Body of pancreas (tissue), 4 donors: Measurements from ENCODE around the gene ROR1. TPM values are rescaled to one million over a fixed set of nuclear protein-coding genes. Genes with fewer than 3 reads are reported as not detected.

Source experiments
- ATAC-seq: fragments of 150-250 bp; one replicate; pipeline ENCODE4 v1.9.1; 2016
- DNase-seq, 4 donors: peaks; one replicate each; pipeline ENCODE4 v3.0.0-alpha.2; 2019
- H3K27ac ChIP-seq, 4 donors: fragments of 200-600 bp; sonication (generic); 1 replicate in 3 of 4; 2 replicates in 1 of 4; pipeline versions ENCODE4 v1.5.1 to v1.6.1; 2016 to 2019; ENCODE audit warnings: mild to moderate bottlenecking in 1 of 4, mixed read lengths in 1 of 4, moderate library complexity in 1 of 4
- H3K27me3 ChIP-seq, 2 donors: fragments of 200-600 bp; sonication (generic); one replicate each; pipeline ENCODE4 v1.6.0; 2016; ENCODE audit warnings: mild to moderate bottlenecking in 1 of 2
- H3K36me3 ChIP-seq, 2 donors: fragments of 200-600 bp; sonication (generic); replicated peaks in 1 of 2; 2 replicates each; pipeline ENCODE4 v1.5.1; 2016; ENCODE audit warnings: low read depth in 2 of 2; ENCODE audit not compliant: insufficient read depth in 1 of 2
- H3K4me1 ChIP-seq: fragments of 200-600 bp; sonication (generic); one replicate; pipeline ENCODE4 v1.6.0; 2016
- H3K4me3 ChIP-seq, 2 donors: fragments of 200-600 bp; sonication (generic); 1 replicate in 1 of 2; 2 replicates in 1 of 2; pipeline ENCODE4 v1.5.1; 2016 to 2019
- H3K9me3 ChIP-seq, 3 donors: fragments of 200-600 bp; sonication (generic); 1 replicate in 2 of 3; 2 replicates in 1 of 3; pipeline ENCODE4 v1.5.1; 2016
- POLR2A ChIP-seq, 3 donors: fragments of 450-650 bp; IDR thresholded peaks; one replicate each; pipeline ENCODE4 v1.6.1; 2016; ENCODE audit warnings: antibody characterized with exemption in 3 of 3, mild to moderate bottlenecking in 2 of 3
- WGBS, 2 donors: methylation state at CpG; one replicate each; pipeline ENCODE4 v1.1.5; 2017; 5-methylcytosine and 5-hydroxymethylcytosine counted together
- intact Hi-C: fragments of 100-400 bp; cut with DNase I; formaldehyde crosslinking; loops from one replicate; pipeline ENCODE4 v1.15.1; 2023
- total RNA-seq, 2 donors: library from RNA; depleted of rRNA; stranded (reverse); fragments of >200 nt; gene quantifications; one replicate each; pipeline ENCODE4 v1.1.0, GENCODE V29; 2016
- TF ChIP-seq, protein P1 (sequence below), 7 experiments: fragments of 450-650 bp in 4 of 7; fragments of 200-600 bp in 3 of 7; sonication (generic) in 3 of 7; IDR thresholded peaks; one replicate each; pipeline ENCODE4 v1.5.1; 2016 to 2019; ENCODE audit warnings: antibody characterized with exemption in 7 of 7

The ROR1 gene
- total RNA-seq, 2 donors from 2014 or later = 26.7 to 56.0 TPM

DNA sequence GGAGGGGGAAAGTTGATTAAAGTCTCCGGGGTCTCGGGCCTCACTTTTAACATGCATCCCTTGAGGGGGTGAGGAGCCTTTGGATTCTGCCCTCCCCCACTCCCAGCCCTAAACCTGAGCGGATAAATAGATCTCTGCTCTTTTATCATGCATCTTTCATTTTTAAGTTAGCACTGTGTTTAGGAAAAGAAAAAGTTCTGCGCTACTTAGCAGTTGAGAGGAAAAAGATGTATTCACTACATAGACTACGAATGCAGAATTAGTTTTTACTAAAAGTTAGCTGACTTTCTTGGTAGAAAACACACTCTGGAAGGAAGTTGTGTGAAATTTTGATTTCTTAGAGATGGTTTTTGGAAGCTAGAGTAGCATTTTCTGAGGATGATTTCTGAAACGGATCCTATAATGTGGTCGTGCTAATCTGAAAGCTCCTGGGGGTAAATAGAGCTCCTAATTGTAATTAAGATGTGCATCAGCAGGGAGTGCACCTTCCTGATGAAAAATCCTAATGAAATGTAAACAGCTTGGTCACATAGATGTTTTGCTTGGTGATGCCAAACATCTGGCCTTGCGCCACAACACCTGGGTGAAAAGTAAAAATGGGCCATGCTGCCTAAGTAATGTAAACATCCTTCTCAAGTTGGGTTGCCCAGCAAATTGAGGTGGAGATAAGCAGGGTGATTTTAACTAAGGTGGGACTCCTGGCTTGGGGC is 1.8 kb downstream of the ROR1 start:
- WGBS, 2 donors = 25 to 26% methylated on average over 8 of the region's 8 CpGs

DNA sequence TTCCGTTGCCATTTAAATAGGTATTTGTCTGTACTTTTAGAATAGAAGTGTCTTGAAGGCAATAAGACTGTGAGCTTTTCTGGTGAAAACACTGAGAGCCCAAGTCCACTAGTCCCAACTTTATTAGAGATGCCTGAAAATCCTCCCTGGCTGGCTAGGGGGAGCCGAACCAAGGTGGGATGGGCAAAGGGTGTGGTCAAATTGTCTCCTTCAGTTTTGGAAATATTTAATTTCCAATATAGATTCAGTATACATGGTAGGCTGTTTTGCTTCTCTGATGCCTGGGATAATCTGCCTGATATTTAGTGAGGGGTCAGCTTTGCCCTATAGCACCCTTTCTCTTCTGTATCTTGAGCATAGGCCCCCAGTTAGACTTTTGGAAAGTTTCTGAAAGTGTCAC is 3.5 kb downstream of the ROR1 start:
- intact Hi-C loops = no loop called here
- Histone ChIP-seq H3K9me3 (no peaks in the 10 kb centered on the region), H3K27ac (no peak overlapping the region), H3K4me1 (peaks cover 42% of the 10 kb centered on the region), H3K36me3 (no peaks in the 10 kb centered on the region), H3K27me3 (no peaks in the 10 kb centered on the region), H3K4me3 (no peak overlapping the region)
- no peak for TF ChIP-seq POLR2A (IDR thresholded peaks at IDR 0.05)
- TF ChIP-seq, protein P1, sequence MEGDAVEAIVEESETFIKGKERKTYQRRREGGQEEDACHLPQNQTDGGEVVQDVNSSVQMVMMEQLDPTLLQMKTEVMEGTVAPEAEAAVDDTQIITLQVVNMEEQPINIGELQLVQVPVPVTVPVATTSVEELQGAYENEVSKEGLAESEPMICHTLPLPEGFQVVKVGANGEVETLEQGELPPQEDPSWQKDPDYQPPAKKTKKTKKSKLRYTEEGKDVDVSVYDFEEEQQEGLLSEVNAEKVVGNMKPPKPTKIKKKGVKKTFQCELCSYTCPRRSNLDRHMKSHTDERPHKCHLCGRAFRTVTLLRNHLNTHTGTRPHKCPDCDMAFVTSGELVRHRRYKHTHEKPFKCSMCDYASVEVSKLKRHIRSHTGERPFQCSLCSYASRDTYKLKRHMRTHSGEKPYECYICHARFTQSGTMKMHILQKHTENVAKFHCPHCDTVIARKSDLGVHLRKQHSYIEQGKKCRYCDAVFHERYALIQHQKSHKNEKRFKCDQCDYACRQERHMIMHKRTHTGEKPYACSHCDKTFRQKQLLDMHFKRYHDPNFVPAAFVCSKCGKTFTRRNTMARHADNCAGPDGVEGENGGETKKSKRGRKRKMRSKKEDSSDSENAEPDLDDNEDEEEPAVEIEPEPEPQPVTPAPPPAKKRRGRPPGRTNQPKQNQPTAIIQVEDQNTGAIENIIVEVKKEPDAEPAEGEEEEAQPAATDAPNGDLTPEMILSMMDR (IDR thresholded peaks at IDR 0.05) = no peak
- DNase-seq = no peak
- 75 to 77% methylated on average over 2 of the region's 2 CpGs for WGBS, 2 donors
- no peak for ATAC-seq

More for the DNA sequence above, 1.8 kb downstream of the ROR1 start:
- intact Hi-C loops = no loop called here
- Histone ChIP-seq H3K36me3 (no peaks in the 10 kb centered on the region), H3K4me3 (peak overlapping the region; percentile 14 to 64), H3K27me3 (no peaks in the 10 kb centered on the region), H3K4me1 (peaks cover 49% of the 10 kb centered on the region), H3K27ac (peak overlapping the region in 3 of 4 donors; percentile 80 to 90 (median 88)), H3K9me3 (no peaks in the 10 kb centered on the region)
- DNase-seq = peak in 1 of 4 donors; percentile 34
- no peak for TF ChIP-seq POLR2A (IDR thresholded peaks at IDR 0.05)
- TF ChIP-seq, protein P1 (IDR thresholded peaks at IDR 0.05) = no peak
- no peak for ATAC-seq

DNA sequence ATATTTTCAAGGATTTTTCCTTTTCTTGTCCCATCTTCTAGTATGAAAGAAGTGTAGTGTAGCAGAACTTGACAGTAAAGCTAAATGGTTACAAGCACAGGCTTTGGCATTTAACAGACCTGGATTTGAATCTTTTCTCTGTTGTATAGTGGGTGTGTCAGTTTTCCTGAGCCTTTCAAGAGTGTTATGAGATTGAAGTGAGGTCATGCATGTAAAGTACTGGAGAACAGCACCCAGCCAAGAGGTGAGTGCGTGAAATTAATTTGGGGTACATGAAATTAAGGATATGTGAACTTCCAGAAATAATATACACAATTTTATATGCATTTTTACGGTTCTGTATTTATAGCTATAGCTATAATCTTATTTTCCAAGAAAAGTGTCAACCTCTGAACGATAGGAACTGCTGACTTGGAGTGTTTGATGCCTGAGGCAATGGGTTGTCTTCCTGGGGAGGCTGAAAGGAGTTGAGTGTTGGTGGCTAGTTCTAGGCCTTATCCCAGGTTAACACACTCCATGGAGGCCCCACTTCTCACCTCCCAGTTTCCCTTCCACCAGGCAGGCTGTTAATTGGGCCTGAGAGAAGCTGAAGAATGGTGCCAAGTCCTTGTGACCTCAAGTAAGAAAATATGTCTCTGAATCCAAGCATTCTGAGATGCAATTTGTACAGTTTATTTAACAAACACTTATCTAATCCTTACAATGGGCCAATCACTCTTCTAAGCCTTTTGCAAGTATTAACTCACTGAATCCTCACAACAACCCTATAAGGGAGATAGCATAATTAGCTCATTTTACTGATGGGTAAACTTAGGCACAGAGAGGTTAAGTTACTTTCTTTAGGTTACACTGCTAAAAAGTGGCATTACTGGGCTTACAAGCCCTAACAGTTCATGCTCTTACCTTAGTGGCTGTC is 4.4 kb downstream of the ROR1 start:
- no peaks in the 10 kb centered on the region for H3K36me3 ChIP-seq
- H3K4me1 ChIP-seq = peaks cover 42% of the 10 kb centered on the region
- H3K27me3 ChIP-seq = no peaks in the 10 kb centered on the region
- ATAC-seq (no peak), DNase-seq (no peak)
- H3K9me3 ChIP-seq = no peaks in the 10 kb centered on the region
- no peak overlapping the region for H3K4me3 ChIP-seq
- WGBS, 2 donors = 93 to 95% methylated on average over 3 of the region's 3 CpGs
- no peak for TF ChIP-seq POLR2A (IDR thresholded peaks at IDR 0.05)
- TF ChIP-seq, protein P1 (IDR thresholded peaks at IDR 0.05) = no peak
- intact Hi-C loops = no loop called here
- no peak overlapping the region for H3K27ac ChIP-seq

DNA sequence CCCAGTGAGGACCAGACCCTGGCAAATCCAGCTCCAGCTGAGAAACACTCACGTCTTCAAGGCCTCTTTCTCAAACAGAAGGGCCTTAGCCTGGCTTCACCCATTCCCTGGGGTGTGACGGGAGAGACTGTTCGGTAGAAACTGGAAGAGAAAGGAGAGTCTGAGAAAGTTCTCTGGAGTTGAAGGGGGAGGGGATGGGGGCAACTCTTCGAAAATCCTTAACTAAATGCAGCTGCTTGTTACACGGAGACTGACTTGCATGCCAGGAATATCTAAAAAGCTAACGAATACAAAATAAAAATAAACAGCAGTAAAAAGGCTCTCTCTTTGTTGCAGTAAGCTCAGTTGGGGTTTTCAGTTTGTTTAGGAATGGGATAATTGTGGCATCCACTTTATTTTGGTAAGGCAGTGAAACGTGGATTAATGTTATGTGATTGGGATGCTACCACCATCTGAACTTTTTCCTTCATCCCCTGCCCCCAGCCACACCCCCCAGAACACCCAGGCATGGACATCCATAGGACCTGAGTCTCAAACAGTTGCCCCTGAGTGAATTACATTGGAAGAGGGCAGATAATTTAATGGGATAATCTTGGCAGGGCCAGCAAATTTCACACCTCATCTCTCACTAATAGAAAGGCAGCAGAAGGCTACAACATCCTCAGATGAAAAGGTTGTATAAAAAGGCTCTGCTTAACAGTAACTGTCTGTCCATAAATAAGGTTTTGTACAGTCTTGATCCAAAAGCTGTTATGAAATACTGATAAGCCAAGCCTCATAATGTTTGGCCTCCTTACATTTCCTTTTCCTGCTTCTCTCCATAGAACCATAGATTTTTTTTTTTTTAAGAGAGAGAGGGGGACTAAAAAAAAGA is 5.8 kb downstream of the ROR1 start:
- 37 to 47% methylated on average over 7 of the region's 7 CpGs for WGBS, 2 donors
- intact Hi-C loops = no loop called here
- H3K27ac ChIP-seq = no peak overlapping the region
- no peaks in the 10 kb centered on the region for H3K36me3 ChIP-seq
- no peak for DNase-seq
- H3K4me3 ChIP-seq = no peak overlapping the region
- H3K9me3 ChIP-seq = no peaks in the 10 kb centered on the region
- TF ChIP-seq, protein P1 (IDR thresholded peaks at IDR 0.05) = no peak
- no peak for TF ChIP-seq POLR2A (IDR thresholded peaks at IDR 0.05)
- no peaks in the 10 kb centered on the region for H3K27me3 ChIP-seq
- ATAC-seq = no peak
- peaks cover 52% of the 10 kb centered on the region for H3K4me1 ChIP-seq
